B cell (primary cell): ENCODE measurements around the gene ALDH1A1. TPM values are rescaled to one million over a fixed set of nuclear protein-coding genes. Genes with fewer than 3 reads are reported as not detected.

ENCODE experiments used
- ATAC-seq: fragments of 200-7000 bp; cut with Tn5 transposase; one replicate; pipeline ENCODE4 v1.10.0; 2021; ENCODE audit warnings: low read depth, mild to moderate bottlenecking, moderate number of reproducible peaks, moderate library complexity
- CTCF ChIA-PET: fragments of 350-600 bp; sonication (Branson Sonifier 250); formaldehyde crosslinking; loops from one replicate; lab custom pipeline; 2021; ENCODE audit warnings: antibody characterized with exemption, inconsistent platforms; lab: Charles Lee
- POLR2A ChIA-PET: fragments of 350-600 bp; sonication (Branson Sonifier 250); formaldehyde crosslinking; loops from one replicate; lab custom pipeline; 2021; ENCODE audit warnings: antibody characterized with exemption; lab: Charles Lee
- DNase-seq: peaks from one replicate; pipeline ENCODE4 v3.0.0; 2013
- H2AFZ ChIP-seq: 2 replicates; pipeline ENCODE4 v1.6.1; 2012; ENCODE audit warnings: mild to moderate bottlenecking, low read depth, low read length; ENCODE audit not compliant: insufficient read depth, poor library complexity, severe bottlenecking
- H3K27ac ChIP-seq, 2 donors: 1 replicate in 1 of 2; 2 replicates in 1 of 2; pipeline ENCODE4 v1.5.1; 2012 to 2013; ENCODE audit warnings: low read length in 2 of 2, mild to moderate bottlenecking in 2 of 2, moderate library complexity in 1 of 2
- H3K27me3 ChIP-seq, 4 experiments: fragments of 200-600 bp in 1 of 4; sonication (generic) in 1 of 4; replicated peaks in 1 of 4; 1 replicate in 2 of 4; 2 replicates in 2 of 4; pipeline versions ENCODE4 v1.6.1 to v1.7.0; 2013 to 2016; ENCODE audit warnings: low read length in 3 of 4, mild to moderate bottlenecking in 2 of 4, mixed read lengths in 1 of 4, moderate library complexity in 1 of 4; ENCODE audit not compliant: insufficient read depth in 4 of 4, control insufficient read depth in 3 of 4; ENCODE audit errors: control extremely low read depth in 1 of 4
- H3K36me3 ChIP-seq, 2 experiments: replicated peaks in 1 of 2; 1 replicate in 1 of 2; 2 replicates in 1 of 2; pipeline versions ENCODE4 v1.6.1 to v1.7.1; 2013; ENCODE audit warnings: low read length in 1 of 2; ENCODE audit not compliant: insufficient read depth in 2 of 2, control insufficient read depth in 1 of 2; ENCODE audit errors: control extremely low read depth in 1 of 2, extremely low read depth in 1 of 2
- H3K4me1 ChIP-seq, 2 donors: fragments of 200-600 bp in 1 of 2; sonication (generic) in 1 of 2; 1 replicate in 1 of 2; 2 replicates in 1 of 2; pipeline versions ENCODE4 v1.5.1 to v1.6.1; 2013 to 2017; ENCODE audit warnings: low read length in 2 of 2; ENCODE audit not compliant: control insufficient read depth in 2 of 2, insufficient read depth in 2 of 2
- H3K4me2 ChIP-seq: replicated peaks from 2 replicates; pipeline ENCODE3; 2012; ENCODE audit warnings: mild to moderate bottlenecking, low read depth, low read length; ENCODE audit not compliant: poor library complexity, severe bottlenecking
- H3K4me3 ChIP-seq, 5 experiments: fragments of 200-600 bp in 1 of 5; sonication (generic) in 1 of 5; 1 replicate in 3 of 5; 2 replicates in 2 of 5; pipeline versions ENCODE4 v1.5.1 to v1.7.0; 2011 to 2016; ENCODE audit warnings: low read length in 4 of 5, mild to moderate bottlenecking in 4 of 5, low read depth in 2 of 5, control low read depth in 1 of 5, moderate library complexity in 1 of 5; ENCODE audit not compliant: insufficient read depth in 1 of 5; ENCODE audit errors: control extremely low read depth in 1 of 5, extremely low read depth in 1 of 5
- H3K79me2 ChIP-seq: fragments of 200-600 bp; sonication (generic); one replicate; pipeline ENCODE4 v1.6.0; 2016; ENCODE audit warnings: low read length; ENCODE audit not compliant: control insufficient read depth, insufficient read depth
- H3K9ac ChIP-seq: fragments of 200-600 bp; sonication (generic); 2 replicates; pipeline ENCODE4 v1.6.1; 2017; ENCODE audit warnings: mild to moderate bottlenecking, low read length, moderate library complexity
- H3K9me3 ChIP-seq, 3 donors: one replicate each; pipeline versions ENCODE4 v1.6.1 to v1.7.1; 2013; ENCODE audit warnings: low read length in 2 of 3; ENCODE audit not compliant: control insufficient read depth in 2 of 3, insufficient read depth in 1 of 3; ENCODE audit errors: control extremely low read depth in 1 of 3
- H4K20me1 ChIP-seq: 2 replicates; pipeline ENCODE4 v1.6.0; 2012; ENCODE audit warnings: mild to moderate bottlenecking, low read length; ENCODE audit not compliant: insufficient read depth, control insufficient read depth, poor library complexity, severe bottlenecking
- H3K27ac Mint-ChIP-seq: one replicate; pipeline ENCODE4 v1.8.0; 2021; ENCODE audit warnings: mixed read lengths
- H3K27me3 Mint-ChIP-seq: one replicate; pipeline ENCODE4 v1.8.0; 2021; ENCODE audit warnings: mixed read lengths
- H3K4me1 Mint-ChIP-seq: one replicate; pipeline ENCODE4 v1.8.0; 2021; ENCODE audit warnings: mixed read lengths
- H3K4me3 Mint-ChIP-seq: one replicate; pipeline ENCODE4 v1.8.0; 2021; ENCODE audit warnings: mixed read lengths
- H3K9me3 Mint-ChIP-seq: one replicate; pipeline ENCODE4 v1.8.0; 2022; ENCODE audit warnings: mixed read lengths; ENCODE audit not compliant: insufficient read depth
- EZH2 ChIP-seq: IDR thresholded peaks from 2 replicates; pipeline ENCODE4 v1.6.1; 2012; ENCODE audit warnings: borderline replicate concordance, low read depth, mild to moderate bottlenecking, moderate library complexity, low read length; ENCODE audit not compliant: insufficient read depth, poor library complexity, severe bottlenecking
- WGBS: methylation state at CpG from one replicate; pipeline ENCODE4 v1.1.5; 2013; ENCODE audit warnings: missing lambda C conversion rate; ENCODE audit not compliant: insufficient coverage; 5-methylcytosine and 5-hydroxymethylcytosine counted together
- intact Hi-C: fragments of 100-400 bp; cut with micrococcal nuclease; formaldehyde crosslinking; loops from one replicate; pipeline ENCODE4 v1.10.0; 2022
- polyA plus RNA-seq: library from polyadenylated mRNA; depleted of rRNA; stranded (reverse); fragments of >200 nt; gene quantifications from 2 replicates; pipeline ENCODE4 v1.2.3, GENCODE V29; 2012
- total RNA-seq, 2 donors: library from RNA; stranded (reverse); fragments of 120-200 nt in 1 of 2; gene quantifications; 1 replicate in 1 of 2; 2 replicates in 1 of 2; pipeline versions ENCODE4 v1.2.3 to v1.2.4, GENCODE V29; 2013 to 2022
- TF ChIP-seq, protein P1 (sequence below): fragments of 200-600 bp; IDR thresholded peaks from one replicate; pipeline ENCODE4 v1.8.0; 2022; ENCODE audit warnings: antibody characterized with exemption, mild to moderate bottlenecking

The ALDH1A1 gene
- total and polyA plus RNA-seq, 2 donors (not counting 1 experiment from before 2014, with no cell fraction given), result 0.43 TPM; not detected in 1

DNA sequence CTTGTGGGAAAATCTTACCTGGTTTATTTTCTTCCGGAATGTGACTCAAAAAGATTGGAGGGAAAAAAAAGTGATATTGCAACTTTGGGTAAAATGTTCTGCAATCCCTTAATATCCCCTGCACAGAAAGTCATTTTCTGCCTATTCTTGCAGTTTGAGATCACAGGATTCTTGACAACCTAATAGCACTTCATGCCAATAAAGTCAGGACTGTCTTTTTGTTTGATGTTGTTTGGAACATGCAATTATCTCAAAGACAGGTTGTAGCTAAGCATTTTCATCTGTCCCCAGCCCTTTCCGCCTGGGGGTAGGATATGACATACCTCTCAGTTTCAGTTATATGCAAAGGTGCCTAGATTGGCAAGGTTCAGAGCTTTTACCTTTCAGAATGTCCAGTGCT lies 63.9 kb downstream of the ALDH1A1 start:
- no peak overlapping the region for H3K4me2 ChIP-seq
- Mint-ChIP-seq H3K27me3 (no peaks in the 10 kb centered on the region), H3K9me3 (no peaks in the 10 kb centered on the region), H3K4me3 (no peak overlapping the region), H3K27ac (no peak overlapping the region), H3K4me1 (no peaks in the 10 kb centered on the region)
- no peak overlapping the region for H3K4me3 ChIP-seq
- no peaks in the 10 kb centered on the region for H3K4me1 ChIP-seq
- POLR2A ChIA-PET, result no interaction called here
- H3K27me3 ChIP-seq, result no peaks in the 10 kb centered on the region
- no peak overlapping the region for H2AFZ ChIP-seq
- H3K27ac ChIP-seq, result no peak overlapping the region
- peaks cover 0 to 6% (median 0%) of the 10 kb centered on the region in 3 donors for H3K9me3 ChIP-seq
- CTCF ChIA-PET, result no interaction called here
- intact Hi-C loops, result no loop called here
- DNase-seq (no peak), ATAC-seq (no peak)
- no peaks in the 10 kb centered on the region for H4K20me1 ChIP-seq
- 88% methylated on average over 1 of the region's 2 CpGs for WGBS
- H3K9ac ChIP-seq, result no peak overlapping the region
- TF ChIP-seq, protein P1, sequence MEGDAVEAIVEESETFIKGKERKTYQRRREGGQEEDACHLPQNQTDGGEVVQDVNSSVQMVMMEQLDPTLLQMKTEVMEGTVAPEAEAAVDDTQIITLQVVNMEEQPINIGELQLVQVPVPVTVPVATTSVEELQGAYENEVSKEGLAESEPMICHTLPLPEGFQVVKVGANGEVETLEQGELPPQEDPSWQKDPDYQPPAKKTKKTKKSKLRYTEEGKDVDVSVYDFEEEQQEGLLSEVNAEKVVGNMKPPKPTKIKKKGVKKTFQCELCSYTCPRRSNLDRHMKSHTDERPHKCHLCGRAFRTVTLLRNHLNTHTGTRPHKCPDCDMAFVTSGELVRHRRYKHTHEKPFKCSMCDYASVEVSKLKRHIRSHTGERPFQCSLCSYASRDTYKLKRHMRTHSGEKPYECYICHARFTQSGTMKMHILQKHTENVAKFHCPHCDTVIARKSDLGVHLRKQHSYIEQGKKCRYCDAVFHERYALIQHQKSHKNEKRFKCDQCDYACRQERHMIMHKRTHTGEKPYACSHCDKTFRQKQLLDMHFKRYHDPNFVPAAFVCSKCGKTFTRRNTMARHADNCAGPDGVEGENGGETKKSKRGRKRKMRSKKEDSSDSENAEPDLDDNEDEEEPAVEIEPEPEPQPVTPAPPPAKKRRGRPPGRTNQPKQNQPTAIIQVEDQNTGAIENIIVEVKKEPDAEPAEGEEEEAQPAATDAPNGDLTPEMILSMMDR, result no peak
- no peak for TF ChIP-seq EZH2
- no peaks in the 10 kb centered on the region for H3K36me3 ChIP-seq
- no peaks in the 10 kb centered on the region for H3K79me2 ChIP-seq

DNA sequence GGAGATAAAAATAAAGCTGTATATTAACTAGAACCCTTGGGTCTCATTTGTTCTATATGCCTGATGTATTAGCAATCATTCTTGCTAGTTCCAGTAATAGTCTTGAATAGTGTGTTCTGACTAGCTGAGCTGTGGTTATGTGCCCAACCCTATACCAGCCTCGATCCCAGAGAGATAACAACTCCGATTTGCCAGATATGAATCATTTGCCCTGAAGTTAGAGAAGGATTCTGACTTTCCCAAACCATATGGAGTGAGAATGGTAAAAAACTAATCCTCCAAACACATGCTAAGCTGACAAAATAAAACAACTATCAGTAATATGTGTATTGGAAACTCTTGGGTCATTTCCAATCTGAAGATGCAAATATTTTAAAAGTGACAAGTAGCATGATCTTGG lies 64.8 kb downstream of the ALDH1A1 start:
- H3K27ac Mint-ChIP-seq, result no peak overlapping the region
- ChIA-PET CTCF (no interaction called here), POLR2A (no interaction called here)
- H3K79me2 ChIP-seq, result no peaks in the 10 kb centered on the region
- no peak overlapping the region for H3K9ac ChIP-seq
- no peak overlapping the region for H2AFZ ChIP-seq
- no peak for TF ChIP-seq EZH2
- TF ChIP-seq, protein P1, result no peak
- no CpG with 5 or more reads among the region's 2 CpGs for WGBS
- no peak overlapping the region for H3K4me3 ChIP-seq
- no peak overlapping the region for H3K4me3 Mint-ChIP-seq
- H3K27me3 Mint-ChIP-seq, result no peaks in the 10 kb centered on the region
- H3K4me2 ChIP-seq, result no peak overlapping the region
- H3K36me3 ChIP-seq, result no peaks in the 10 kb centered on the region
- no peaks in the 10 kb centered on the region for H3K4me1 ChIP-seq
- no peak for ATAC-seq
- no peak for DNase-seq
- no peak overlapping the region for H3K27ac ChIP-seq
- no peaks in the 10 kb centered on the region for H3K27me3 ChIP-seq
- H3K4me1 Mint-ChIP-seq, result no peaks in the 10 kb centered on the region
- H4K20me1 ChIP-seq, result no peaks in the 10 kb centered on the region
- no peaks in the 10 kb centered on the region for H3K9me3 Mint-ChIP-seq
- intact Hi-C loops, result no loop called here
- H3K9me3 ChIP-seq, result peaks cover 0 to 6% (median 0%) of the 10 kb centered on the region in 3 donors
